BJ (cell line): ENCODE data around the gene HBS1L. TPM values are rescaled to one million over a fixed set of nuclear protein-coding genes. Genes with fewer than 3 reads are reported as not detected.

Experiments used
- CTCF ChIA-PET: fragments of 350-600 bp; formaldehyde crosslinking; extraction: SDS; loops from one replicate; lab custom pipeline; 2021; ENCODE audit warnings: antibody characterized with exemption, inconsistent platforms; lab: Yijun Ruan, JAX
- POLR2A ChIA-PET: fragments of 300-600 bp; sonication (Branson Sonifier 250); formaldehyde crosslinking; extraction: SDS; loops from one replicate; lab custom pipeline; 2021; ENCODE audit warnings: antibody characterized with exemption; lab: Charles Lee
- DNase-seq: peaks from one replicate; pipeline ENCODE4 v3.0.0-alpha.2; 2011; ENCODE audit warnings: low read depth
- H3K27me3 ChIP-seq: 2 replicates; pipeline ENCODE4 v1.6.0; 2011; ENCODE audit warnings: low read length; ENCODE audit not compliant: control insufficient read depth, insufficient read depth
- H3K36me3 ChIP-seq: 2 replicates; pipeline ENCODE4 v1.5.1; 2011; ENCODE audit warnings: low read length; ENCODE audit not compliant: control insufficient read depth, insufficient read depth
- H3K4me3 ChIP-seq: 2 replicates; pipeline ENCODE4 v1.5.1; 2011; ENCODE audit warnings: low read depth, mild to moderate bottlenecking, control low read depth, low read length
- polyA plus RNA-seq: library from polyadenylated mRNA; depleted of rRNA; stranded (reverse); fragments of >200 nt; gene quantifications from 2 replicates; pipeline ENCODE4 v1.2.3, GENCODE V29; 2011; rRNA removed
- TF ChIP-seq, protein P1 (sequence below): IDR thresholded peaks from 2 replicates; pipeline ENCODE4 v1.5.1; 2011; ENCODE audit warnings: low read depth, mild to moderate bottlenecking, control low read depth, inconsistent platforms, low read length, moderate library complexity; ENCODE audit not compliant: insufficient read depth

Gene HBS1L
- polyA plus RNA-seq, 1 experiment: 44.3 TPM

GRCh38 chr6:134920422-134920821 is 134.2 kb downstream of the HBS1L start:
- POLR2A ChIA-PET: no interaction called here
- TF ChIP-seq, protein P1, sequence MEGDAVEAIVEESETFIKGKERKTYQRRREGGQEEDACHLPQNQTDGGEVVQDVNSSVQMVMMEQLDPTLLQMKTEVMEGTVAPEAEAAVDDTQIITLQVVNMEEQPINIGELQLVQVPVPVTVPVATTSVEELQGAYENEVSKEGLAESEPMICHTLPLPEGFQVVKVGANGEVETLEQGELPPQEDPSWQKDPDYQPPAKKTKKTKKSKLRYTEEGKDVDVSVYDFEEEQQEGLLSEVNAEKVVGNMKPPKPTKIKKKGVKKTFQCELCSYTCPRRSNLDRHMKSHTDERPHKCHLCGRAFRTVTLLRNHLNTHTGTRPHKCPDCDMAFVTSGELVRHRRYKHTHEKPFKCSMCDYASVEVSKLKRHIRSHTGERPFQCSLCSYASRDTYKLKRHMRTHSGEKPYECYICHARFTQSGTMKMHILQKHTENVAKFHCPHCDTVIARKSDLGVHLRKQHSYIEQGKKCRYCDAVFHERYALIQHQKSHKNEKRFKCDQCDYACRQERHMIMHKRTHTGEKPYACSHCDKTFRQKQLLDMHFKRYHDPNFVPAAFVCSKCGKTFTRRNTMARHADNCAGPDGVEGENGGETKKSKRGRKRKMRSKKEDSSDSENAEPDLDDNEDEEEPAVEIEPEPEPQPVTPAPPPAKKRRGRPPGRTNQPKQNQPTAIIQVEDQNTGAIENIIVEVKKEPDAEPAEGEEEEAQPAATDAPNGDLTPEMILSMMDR: no peak
- no peak for DNase-seq
- Histone ChIP-seq H3K36me3 (no peaks in the 10 kb centered on the region), H3K27me3 (no peaks in the 10 kb centered on the region; the same call in 1 of the 2 replicates), H3K4me3 (no peak overlapping the region)
- CTCF ChIA-PET: interaction anchor here (0.9 to 4.5 kb wide), 5 partner anchors 11 to 764 kb away, joined by 3 to 15 read pairs (median 4); no protein-coding TSS in a partner anchor

- TF ChIP-seq, protein P1: no peak
- Histone ChIP-seq H3K4me3 (no peak overlapping the region), H3K36me3 (no peaks in the 10 kb centered on the region), H3K27me3 (no peaks in the 10 kb centered on the region)
- POLR2A ChIA-PET: no interaction called here
- no peak for DNase-seq
- CTCF ChIA-PET: interaction anchor here (0.8 to 4.5 kb wide), 3 partner anchors 9 to 13 kb away, joined by 3 to 15 read pairs (median 5); no protein-coding TSS in a partner anchor
These were observed 136.1 kb downstream of the HBS1L start for GRCh38 chr6:134918418-134918961.

GRCh38 chr6:134911547-134911946 is 143.1 kb downstream of the HBS1L start:
- POLR2A ChIA-PET: no interaction called here

DNA sequence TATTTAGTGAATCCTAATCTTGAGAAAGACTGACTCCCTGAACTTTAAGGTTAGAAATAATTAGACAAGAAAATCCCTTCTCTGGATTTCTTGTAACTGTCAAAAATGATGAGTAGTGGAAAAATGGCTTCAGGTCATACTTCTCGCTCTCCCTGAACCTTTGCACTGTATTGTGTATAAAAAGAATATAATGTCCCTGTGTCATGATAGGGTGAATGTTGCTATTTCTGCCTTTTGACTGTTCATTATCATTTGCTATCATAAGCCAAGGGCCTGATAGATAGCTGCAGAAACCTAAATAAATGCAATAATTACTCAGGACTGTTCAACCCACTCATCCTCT is 144.1 kb downstream of the HBS1L start:
- DNase-seq: no peak
- TF ChIP-seq, protein P1: no peak
- Histone ChIP-seq H3K27me3 (no peaks in the 10 kb centered on the region), H3K4me3 (no peak overlapping the region), H3K36me3 (no peaks in the 10 kb centered on the region)
- POLR2A ChIA-PET: no interaction called here
- CTCF ChIA-PET: interaction anchor here (2.6 to 2.7 kb wide), 2 partner anchors 9 to 15 kb away, joined by 6 to 15 read pairs; no protein-coding TSS in a partner anchor

More at GRCh38 chr6:134911547-134911946, 143.1 kb downstream of the HBS1L start:
- Histone ChIP-seq H3K36me3 (no peaks in the 10 kb centered on the region), H3K27me3 (no peaks in the 10 kb centered on the region), H3K4me3 (no peak overlapping the region)
- peak; percentile 27 for DNase-seq
- CTCF ChIA-PET: no interaction called here
- TF ChIP-seq, protein P1: no peak

Other genes starting within 250 kb of the HBS1L start
- 0.11 and 0.50 TPM in 2 replicates for gene ALDH8A1, start 104.7 kb downstream of the HBS1L start, polyA plus RNA-seq
- 0.06 and 0.11 TPM in 2 replicates for gene MYB, start 126.5 kb upstream of the HBS1L start, polyA plus RNA-seq